ENCODE results near the gene MEIOSIN. TPM values are rescaled to one million over a fixed set of nuclear protein-coding genes. Genes with fewer than 3 reads are reported as not detected.

The MEIOSIN gene
- total and polyA plus RNA-seq, 2 donors from 2014 or later, result not detected

- Histone ChIP-seq H3K27ac (ENCODE audit: low read depth in 2 of 2, low read length in 2 of 2) (no peak overlapping the region), H3K27me3 (ENCODE audit: control insufficient read depth, insufficient read depth, low read length) (no peaks in the 10 kb centered on the region), H3K4me3 (ENCODE audit: low read length in 3 of 3) (no peak overlapping the region), H3K4me1 (ENCODE audit: control insufficient read depth in 2 of 3, insufficient read depth in 2 of 3, low read depth in 1 of 3, low read length in 3 of 3) (no peaks in the 10 kb centered on the region), H3K9me3 (ENCODE audit: control insufficient read depth in 2 of 3, insufficient read depth in 1 of 3, low read length in 3 of 3) (no peaks in the 10 kb centered on the region), H3K9ac (ENCODE audit: low read length in 3 of 3) (no peak overlapping the region), H3K36me3 (ENCODE audit: control insufficient read depth in 2 of 3, insufficient read depth in 3 of 3, low read length in 3 of 3) (no peaks in the 10 kb centered on the region)
- DNase-seq (no peak), FAIRE-seq (no peak)
- intact Hi-C loops (cut with DNase I), result no loop called here
- TF ChIP-seq, protein P1, sequence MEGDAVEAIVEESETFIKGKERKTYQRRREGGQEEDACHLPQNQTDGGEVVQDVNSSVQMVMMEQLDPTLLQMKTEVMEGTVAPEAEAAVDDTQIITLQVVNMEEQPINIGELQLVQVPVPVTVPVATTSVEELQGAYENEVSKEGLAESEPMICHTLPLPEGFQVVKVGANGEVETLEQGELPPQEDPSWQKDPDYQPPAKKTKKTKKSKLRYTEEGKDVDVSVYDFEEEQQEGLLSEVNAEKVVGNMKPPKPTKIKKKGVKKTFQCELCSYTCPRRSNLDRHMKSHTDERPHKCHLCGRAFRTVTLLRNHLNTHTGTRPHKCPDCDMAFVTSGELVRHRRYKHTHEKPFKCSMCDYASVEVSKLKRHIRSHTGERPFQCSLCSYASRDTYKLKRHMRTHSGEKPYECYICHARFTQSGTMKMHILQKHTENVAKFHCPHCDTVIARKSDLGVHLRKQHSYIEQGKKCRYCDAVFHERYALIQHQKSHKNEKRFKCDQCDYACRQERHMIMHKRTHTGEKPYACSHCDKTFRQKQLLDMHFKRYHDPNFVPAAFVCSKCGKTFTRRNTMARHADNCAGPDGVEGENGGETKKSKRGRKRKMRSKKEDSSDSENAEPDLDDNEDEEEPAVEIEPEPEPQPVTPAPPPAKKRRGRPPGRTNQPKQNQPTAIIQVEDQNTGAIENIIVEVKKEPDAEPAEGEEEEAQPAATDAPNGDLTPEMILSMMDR (IDR thresholded peaks at IDR 0.05; ENCODE audit: borderline replicate concordance, extremely low read depth, insufficient read depth), result no peak
These were observed 22.7 kb upstream of the MEIOSIN start for GRCh38 chr19:45710356-45711130.

GRCh38 chr19:45711851-45712698 is 21.2 kb upstream of the MEIOSIN start:
- Histone ChIP-seq H3K9ac (ENCODE audit: low read length in 3 of 3) (no peak overlapping the region), H3K4me1 (ENCODE audit: control insufficient read depth in 2 of 3, insufficient read depth in 2 of 3, low read depth in 1 of 3, low read length in 3 of 3) (peaks cover 0 to 4% (median 0%) of the 10 kb centered on the region in 3 donors), H3K36me3 (ENCODE audit: control insufficient read depth in 2 of 3, insufficient read depth in 3 of 3, low read length in 3 of 3) (no peaks in the 10 kb centered on the region), H3K4me3 (ENCODE audit: low read length in 3 of 3) (no peak overlapping the region), H3K27me3 (ENCODE audit: control insufficient read depth, insufficient read depth, low read length) (no peaks in the 10 kb centered on the region), H3K9me3 (ENCODE audit: control insufficient read depth in 2 of 3, insufficient read depth in 1 of 3, low read length in 3 of 3) (no peaks in the 10 kb centered on the region), H3K27ac (ENCODE audit: low read depth in 2 of 2, low read length in 2 of 2) (no peak overlapping the region)
- FAIRE-seq (no peak), DNase-seq (peak in 2 of 5 donors; percentile 52 to 78)
- TF ChIP-seq, protein P1 (IDR thresholded peaks at IDR 0.05; ENCODE audit: borderline replicate concordance, extremely low read depth, insufficient read depth), result no peak
- intact Hi-C loops (cut with DNase I), result no loop called here

- no peaks in the 10 kb centered on the region for H3K36me3 ChIP-seq (ENCODE audit: control insufficient read depth in 2 of 3, insufficient read depth in 3 of 3, low read length in 3 of 3)
- H3K4me3 ChIP-seq (ENCODE audit: low read length in 3 of 3), result no peak overlapping the region
- no peaks in the 10 kb centered on the region for H3K27me3 ChIP-seq (ENCODE audit: control insufficient read depth, insufficient read depth, low read length)
- H3K27ac ChIP-seq (ENCODE audit: low read depth in 2 of 2, low read length in 2 of 2), result no peak overlapping the region
- TF ChIP-seq, protein P1 (IDR thresholded peaks at IDR 0.05; ENCODE audit: borderline replicate concordance, extremely low read depth, insufficient read depth), result no peak
- H3K9ac ChIP-seq (ENCODE audit: low read length in 3 of 3), result no peak overlapping the region
- DNase-seq (peak in 1 of 5 donors; percentile 77), FAIRE-seq (no peak)
- H3K4me1 ChIP-seq (ENCODE audit: control insufficient read depth in 2 of 3, insufficient read depth in 2 of 3, low read depth in 1 of 3, low read length in 3 of 3), result peaks cover 0 to 4% (median 0%) of the 10 kb centered on the region in 3 donors
- no peaks in the 10 kb centered on the region for H3K9me3 ChIP-seq (ENCODE audit: control insufficient read depth in 2 of 3, insufficient read depth in 1 of 3, low read length in 3 of 3)
- intact Hi-C loops (cut with DNase I), result no loop called here
These were observed 20.6 kb upstream of the MEIOSIN start for GRCh38 chr19:45712699-45713067.
